SK-N-SH (cell line): ENCODE measurements around the gene RAC2. TPM values are rescaled to one million over a fixed set of nuclear protein-coding genes. Genes with fewer than 3 reads are reported as not detected.

Experiments used
- CTCF ChIA-PET: fragments of 300-600, 350-600 bp; formaldehyde crosslinking; extraction: SDS; loops from one replicate; lab custom pipeline; 2021; lab: Yijun Ruan, JAX
- POLR2A ChIA-PET: fragments of 350-600 bp; sonication (Branson Sonifier 250); formaldehyde crosslinking; extraction: SDS; loops from one replicate; lab custom pipeline; 2020; ENCODE audit warnings: antibody characterized with exemption, inconsistent platforms; lab: Yijun Ruan, JAX
- DNase-seq: peaks from one replicate; pipeline ENCODE4 v3.0.0; 2012
- H2AFZ ChIP-seq: fragments of 200-600 bp; sonication (generic); 2 replicates; pipeline ENCODE4 v1.8.1; 2016; ENCODE audit warnings: antibody characterized with exemption, mild to moderate bottlenecking, low read depth
- H3F3A ChIP-seq: fragments of 200-600 bp; sonication (generic); replicated peaks from 2 replicates; pipeline ENCODE3; 2016; ENCODE audit warnings: antibody characterized with exemption, mild to moderate bottlenecking; ENCODE audit not compliant: insufficient read depth
- H3K27ac ChIP-seq, 2 experiments: fragments of 200-500 bp in 1 of 2; fragments of 200-600 bp in 1 of 2; sonication (Bioruptor generic) in 1 of 2; sonication (generic), shearing (Covaris generic) in 1 of 2; 2 replicates each; pipeline versions ENCODE4 v1.5.1 to v1.6.1; 2014 to 2016; ENCODE audit warnings: low read depth in 2 of 2, inconsistent platforms in 1 of 2, low read length in 1 of 2, mild to moderate bottlenecking in 1 of 2, mixed read lengths in 1 of 2
- H3K27me3 ChIP-seq: fragments of 200-600 bp; sonication (generic), shearing (Covaris generic); 2 replicates; pipeline ENCODE4 v1.6.1; 2016; ENCODE audit warnings: mixed run types; ENCODE audit not compliant: insufficient read depth
- H3K36me3 ChIP-seq, 2 experiments: fragments of 200-500 bp in 1 of 2; fragments of 200-600 bp in 1 of 2; sonication (Bioruptor generic) in 1 of 2; sonication (generic) in 1 of 2; replicated peaks in 1 of 2; 2 replicates each; pipeline versions ENCODE3 to v1.5.1; 2014 to 2016; ENCODE audit warnings: low read length in 1 of 2, mild to moderate bottlenecking in 1 of 2; ENCODE audit not compliant: insufficient read depth in 2 of 2, control insufficient read depth in 1 of 2
- H3K4me1 ChIP-seq, 2 experiments: fragments of 200-500 bp in 1 of 2; fragments of 200-600 bp in 1 of 2; sonication (Bioruptor generic) in 1 of 2; sonication (generic), shearing (Covaris generic) in 1 of 2; 2 replicates each; pipeline versions ENCODE4 v1.5.1 to v1.6.1; 2014 to 2016; ENCODE audit warnings: low read depth in 1 of 2, low read length in 1 of 2, mixed run types in 1 of 2; ENCODE audit not compliant: insufficient read depth in 2 of 2, control insufficient read depth in 1 of 2
- H3K4me2 ChIP-seq: fragments of 200-600 bp; sonication (generic), shearing (Covaris generic); 2 replicates; pipeline ENCODE4 v1.6.1; 2017; ENCODE audit warnings: mixed run types
- H3K4me3 ChIP-seq, 2 experiments: fragments of 200-500 bp in 1 of 2; fragments of 200-600 bp in 1 of 2; sonication (Bioruptor generic) in 1 of 2; sonication (generic), shearing (Covaris generic) in 1 of 2; 2 replicates each; pipeline versions ENCODE4 v1.5.1 to v1.8.1; 2014 to 2016; ENCODE audit warnings: low read depth in 2 of 2, inconsistent platforms in 1 of 2, low read length in 1 of 2, mild to moderate bottlenecking in 1 of 2, mixed read lengths in 1 of 2, moderate library complexity in 1 of 2
- H3K79me2 ChIP-seq: fragments of 200-600 bp; sonication (generic); 2 replicates; pipeline ENCODE4 v1.8.1; 2017; ENCODE audit warnings: mild to moderate bottlenecking; ENCODE audit not compliant: insufficient read depth
- H3K9ac ChIP-seq: fragments of 200-600 bp; sonication (generic); 2 replicates; pipeline ENCODE4 v1.6.1; 2017; ENCODE audit warnings: mixed run types
- H3K9me2 ChIP-seq: fragments of 200-600 bp; sonication (generic); 2 replicates; pipeline ENCODE4 v1.6.1; 2017; ENCODE audit warnings: mixed run types
- H3K9me3 ChIP-seq: fragments of 200-600 bp; sonication (generic); 2 replicates; pipeline ENCODE4 v1.6.1; 2017; ENCODE audit warnings: mixed run types, mild to moderate bottlenecking, moderate library complexity
- H4K20me1 ChIP-seq: fragments of 200-600 bp; sonication (generic); 2 replicates; pipeline ENCODE4 v1.6.1; 2017; ENCODE audit warnings: mild to moderate bottlenecking, mixed run types; ENCODE audit not compliant: insufficient read depth
- CHD2 ChIP-seq: fragments of 150-350 bp; IDR thresholded peaks from 2 replicates; pipeline ENCODE4 v1.6.1; 2018; ENCODE audit warnings: low read length; ENCODE audit not compliant: partially characterized antibody
- ELF1 ChIP-seq: IDR thresholded peaks from 2 replicates; pipeline ENCODE4 v1.4.0; 2012
- JUND ChIP-seq: IDR thresholded peaks from 2 replicates; pipeline ENCODE4 v1.4.0; 2012
- NFIC ChIP-seq: IDR thresholded peaks from 2 replicates; pipeline ENCODE4 v1.4.0; 2012; ENCODE audit warnings: borderline replicate concordance
- POLR2AphosphoS5 ChIP-seq: IDR thresholded peaks from 2 replicates; pipeline ENCODE4 v1.6.1; 2012; ENCODE audit warnings: low read depth, low read length
- RFX5 ChIP-seq: IDR thresholded peaks from 2 replicates; pipeline ENCODE4 v1.6.1; 2012; ENCODE audit warnings: mild to moderate bottlenecking, improper control_type of control experiment, low read length
- RXRA ChIP-seq: IDR thresholded peaks from 2 replicates; pipeline ENCODE4 v1.4.0; 2012; ENCODE audit warnings: low read depth, mild to moderate bottlenecking, borderline replicate concordance
- YY1 ChIP-seq: IDR thresholded peaks from 2 replicates; pipeline ENCODE4 v1.4.0; 2012; ENCODE audit warnings: low read depth, mild to moderate bottlenecking
- WGBS: methylation state at CpG from one replicate; pipeline ENCODE4 v1.1.6; 2017; ENCODE audit warnings: low lambda C conversion rate; 5-methylcytosine and 5-hydroxymethylcytosine counted together
- polyA plus RNA-seq, 3 experiments: library from polyadenylated mRNA; depleted of rRNA; stranded (reverse); fragments of >200 nt; gene quantifications; 2 replicates each; pipeline ENCODE4 v1.2.3, GENCODE V29; 2012
- TF ChIP-seq, protein P1 (sequence below): IDR thresholded peaks from 2 replicates; pipeline ENCODE4 v1.4.0; 2012; ENCODE audit warnings: low read depth, borderline replicate concordance
- TF ChIP-seq, protein P2 (sequence below): fragments of 150-350 bp; IDR thresholded peaks from 2 replicates; pipeline ENCODE4 v1.6.1; 2016; ENCODE audit warnings: mild to moderate bottlenecking, low read depth, low read length
- TF ChIP-seq, protein P3 (sequence below): IDR thresholded peaks from 2 replicates; pipeline ENCODE4 v1.6.1; 2012; ENCODE audit warnings: mild to moderate bottlenecking, low read depth, low read length, moderate library complexity
- TF ChIP-seq, protein P4 (sequence below): fragments of 200-600 bp; sonication (generic); IDR thresholded peaks from 2 replicates; pipeline ENCODE4 v1.6.1; 2017; ENCODE audit warnings: antibody characterized with exemption, mild to moderate bottlenecking, moderate library complexity

Gene RAC2
- polyA plus RNA-seq, 1 of the 3 experiments (the other 2 are of a cell fraction), result 29.9 TPM

DNA sequence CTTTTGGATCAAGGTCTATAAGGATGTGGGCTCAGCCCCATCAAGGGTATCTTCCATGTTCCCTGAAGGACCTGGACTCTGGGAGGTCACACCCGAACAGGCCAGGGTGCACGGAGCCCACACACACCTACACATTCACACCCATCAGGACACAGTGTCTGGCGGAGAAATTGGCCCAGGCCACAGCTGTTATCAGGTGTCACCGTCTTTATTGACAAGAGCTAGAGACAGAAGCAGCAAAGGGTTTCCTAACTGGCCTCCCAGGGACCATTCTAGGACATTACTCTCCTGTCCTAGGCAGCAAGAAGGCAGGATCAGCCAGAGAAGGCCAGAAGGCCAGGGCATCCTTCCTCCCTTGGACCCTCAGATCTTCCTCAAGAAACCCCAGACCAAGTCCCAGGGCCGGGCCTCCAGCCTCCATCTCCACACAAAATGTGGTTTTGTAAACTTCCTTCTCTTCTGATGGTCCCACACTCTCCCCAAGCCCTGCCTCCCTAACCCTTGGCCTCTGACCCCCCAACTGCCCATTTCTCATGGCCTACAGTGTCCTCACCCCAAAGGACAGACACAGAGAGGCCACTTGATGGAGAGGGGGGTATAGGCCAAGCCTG, 39.9 kb downstream of the RAC2 start:
- POLR2A ChIA-PET, result no interaction called here
- CTCF ChIA-PET, result no interaction called here
- Histone ChIP-seq H3K4me3 (no peak overlapping the region), H3K27me3 (no peaks in the 10 kb centered on the region), H3K9ac (no peak overlapping the region), H2AFZ (no peak overlapping the region), H4K20me1 (no peaks in the 10 kb centered on the region), H3K79me2 (no peaks in the 10 kb centered on the region), H3K4me2 (no peak overlapping the region), H3K4me1 (peaks cover 0 to 4% of the 10 kb centered on the region in 2 experiments; a peak in 1 of 4 replicates), H3K9me3 (no peaks in the 10 kb centered on the region), H3K27ac (no peak overlapping the region), H3K9me2 (no peaks in the 10 kb centered on the region), H3F3A (no peaks in the 10 kb centered on the region), H3K36me3 (no peaks in the 10 kb centered on the region)
- DNase-seq, result no peak
- no peak for TF ChIP-seq JUND
- no peak for TF ChIP-seq ELF1
- no peak for TF ChIP-seq RFX5
- TF ChIP-seq CHD2, result no peak
- TF ChIP-seq RXRA, result no peak
- TF ChIP-seq, protein P1, sequence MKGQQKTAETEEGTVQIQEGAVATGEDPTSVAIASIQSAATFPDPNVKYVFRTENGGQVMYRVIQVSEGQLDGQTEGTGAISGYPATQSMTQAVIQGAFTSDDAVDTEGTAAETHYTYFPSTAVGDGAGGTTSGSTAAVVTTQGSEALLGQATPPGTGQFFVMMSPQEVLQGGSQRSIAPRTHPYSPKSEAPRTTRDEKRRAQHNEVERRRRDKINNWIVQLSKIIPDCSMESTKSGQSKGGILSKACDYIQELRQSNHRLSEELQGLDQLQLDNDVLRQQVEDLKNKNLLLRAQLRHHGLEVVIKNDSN, result no peak
- TF ChIP-seq, protein P2, sequence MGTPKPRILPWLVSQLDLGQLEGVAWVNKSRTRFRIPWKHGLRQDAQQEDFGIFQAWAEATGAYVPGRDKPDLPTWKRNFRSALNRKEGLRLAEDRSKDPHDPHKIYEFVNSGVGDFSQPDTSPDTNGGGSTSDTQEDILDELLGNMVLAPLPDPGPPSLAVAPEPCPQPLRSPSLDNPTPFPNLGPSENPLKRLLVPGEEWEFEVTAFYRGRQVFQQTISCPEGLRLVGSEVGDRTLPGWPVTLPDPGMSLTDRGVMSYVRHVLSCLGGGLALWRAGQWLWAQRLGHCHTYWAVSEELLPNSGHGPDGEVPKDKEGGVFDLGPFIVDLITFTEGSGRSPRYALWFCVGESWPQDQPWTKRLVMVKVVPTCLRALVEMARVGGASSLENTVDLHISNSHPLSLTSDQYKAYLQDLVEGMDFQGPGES, result no peak
- no peak for TF ChIP-seq YY1
- TF ChIP-seq, protein P3, sequence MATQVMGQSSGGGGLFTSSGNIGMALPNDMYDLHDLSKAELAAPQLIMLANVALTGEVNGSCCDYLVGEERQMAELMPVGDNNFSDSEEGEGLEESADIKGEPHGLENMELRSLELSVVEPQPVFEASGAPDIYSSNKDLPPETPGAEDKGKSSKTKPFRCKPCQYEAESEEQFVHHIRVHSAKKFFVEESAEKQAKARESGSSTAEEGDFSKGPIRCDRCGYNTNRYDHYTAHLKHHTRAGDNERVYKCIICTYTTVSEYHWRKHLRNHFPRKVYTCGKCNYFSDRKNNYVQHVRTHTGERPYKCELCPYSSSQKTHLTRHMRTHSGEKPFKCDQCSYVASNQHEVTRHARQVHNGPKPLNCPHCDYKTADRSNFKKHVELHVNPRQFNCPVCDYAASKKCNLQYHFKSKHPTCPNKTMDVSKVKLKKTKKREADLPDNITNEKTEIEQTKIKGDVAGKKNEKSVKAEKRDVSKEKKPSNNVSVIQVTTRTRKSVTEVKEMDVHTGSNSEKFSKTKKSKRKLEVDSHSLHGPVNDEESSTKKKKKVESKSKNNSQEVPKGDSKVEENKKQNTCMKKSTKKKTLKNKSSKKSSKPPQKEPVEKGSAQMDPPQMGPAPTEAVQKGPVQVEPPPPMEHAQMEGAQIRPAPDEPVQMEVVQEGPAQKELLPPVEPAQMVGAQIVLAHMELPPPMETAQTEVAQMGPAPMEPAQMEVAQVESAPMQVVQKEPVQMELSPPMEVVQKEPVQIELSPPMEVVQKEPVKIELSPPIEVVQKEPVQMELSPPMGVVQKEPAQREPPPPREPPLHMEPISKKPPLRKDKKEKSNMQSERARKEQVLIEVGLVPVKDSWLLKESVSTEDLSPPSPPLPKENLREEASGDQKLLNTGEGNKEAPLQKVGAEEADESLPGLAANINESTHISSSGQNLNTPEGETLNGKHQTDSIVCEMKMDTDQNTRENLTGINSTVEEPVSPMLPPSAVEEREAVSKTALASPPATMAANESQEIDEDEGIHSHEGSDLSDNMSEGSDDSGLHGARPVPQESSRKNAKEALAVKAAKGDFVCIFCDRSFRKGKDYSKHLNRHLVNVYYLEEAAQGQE, result no peak
- TF ChIP-seq NFIC, result no peak
- no peak for TF ChIP-seq POLR2AphosphoS5
- TF ChIP-seq, protein P4, sequence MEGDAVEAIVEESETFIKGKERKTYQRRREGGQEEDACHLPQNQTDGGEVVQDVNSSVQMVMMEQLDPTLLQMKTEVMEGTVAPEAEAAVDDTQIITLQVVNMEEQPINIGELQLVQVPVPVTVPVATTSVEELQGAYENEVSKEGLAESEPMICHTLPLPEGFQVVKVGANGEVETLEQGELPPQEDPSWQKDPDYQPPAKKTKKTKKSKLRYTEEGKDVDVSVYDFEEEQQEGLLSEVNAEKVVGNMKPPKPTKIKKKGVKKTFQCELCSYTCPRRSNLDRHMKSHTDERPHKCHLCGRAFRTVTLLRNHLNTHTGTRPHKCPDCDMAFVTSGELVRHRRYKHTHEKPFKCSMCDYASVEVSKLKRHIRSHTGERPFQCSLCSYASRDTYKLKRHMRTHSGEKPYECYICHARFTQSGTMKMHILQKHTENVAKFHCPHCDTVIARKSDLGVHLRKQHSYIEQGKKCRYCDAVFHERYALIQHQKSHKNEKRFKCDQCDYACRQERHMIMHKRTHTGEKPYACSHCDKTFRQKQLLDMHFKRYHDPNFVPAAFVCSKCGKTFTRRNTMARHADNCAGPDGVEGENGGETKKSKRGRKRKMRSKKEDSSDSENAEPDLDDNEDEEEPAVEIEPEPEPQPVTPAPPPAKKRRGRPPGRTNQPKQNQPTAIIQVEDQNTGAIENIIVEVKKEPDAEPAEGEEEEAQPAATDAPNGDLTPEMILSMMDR, result no peak
- 47% methylated on average over 2 of the region's 5 CpGs for whole genome bisulfite sequencing
